GM06990 (cell line): Measurements from ENCODE around the gene G3BP1.

Experiments
- DNase-seq: peaks from one replicate; pipeline ENCODE4 v3.0.0-alpha.2; 2011; ENCODE audit not compliant: insufficient read length; ENCODE audit errors: extremely low read depth
- H3K27me3 ChIP-seq: replicated peaks from 2 replicates; pipeline ENCODE4 v1.6.0; 2011; ENCODE audit warnings: low read length; ENCODE audit not compliant: control insufficient read depth, insufficient read depth
- H3K36me3 ChIP-seq: 2 replicates; pipeline ENCODE4 v1.5.1; 2011; ENCODE audit warnings: low read length; ENCODE audit not compliant: control insufficient read depth, insufficient read depth
- H3K4me3 ChIP-seq: replicated peaks from 2 replicates; pipeline ENCODE4 v1.5.1; 2011; ENCODE audit warnings: low read depth, mild to moderate bottlenecking, control low read depth, low read length
- TF ChIP-seq, protein P1 (sequence below): IDR thresholded peaks from 2 replicates; pipeline ENCODE4 v1.5.1; 2011; ENCODE audit warnings: low read length, control low read depth, mild to moderate bottlenecking, inconsistent platforms; ENCODE audit not compliant: insufficient read depth, poor library complexity, severe bottlenecking

Gene G3BP1

DNA sequence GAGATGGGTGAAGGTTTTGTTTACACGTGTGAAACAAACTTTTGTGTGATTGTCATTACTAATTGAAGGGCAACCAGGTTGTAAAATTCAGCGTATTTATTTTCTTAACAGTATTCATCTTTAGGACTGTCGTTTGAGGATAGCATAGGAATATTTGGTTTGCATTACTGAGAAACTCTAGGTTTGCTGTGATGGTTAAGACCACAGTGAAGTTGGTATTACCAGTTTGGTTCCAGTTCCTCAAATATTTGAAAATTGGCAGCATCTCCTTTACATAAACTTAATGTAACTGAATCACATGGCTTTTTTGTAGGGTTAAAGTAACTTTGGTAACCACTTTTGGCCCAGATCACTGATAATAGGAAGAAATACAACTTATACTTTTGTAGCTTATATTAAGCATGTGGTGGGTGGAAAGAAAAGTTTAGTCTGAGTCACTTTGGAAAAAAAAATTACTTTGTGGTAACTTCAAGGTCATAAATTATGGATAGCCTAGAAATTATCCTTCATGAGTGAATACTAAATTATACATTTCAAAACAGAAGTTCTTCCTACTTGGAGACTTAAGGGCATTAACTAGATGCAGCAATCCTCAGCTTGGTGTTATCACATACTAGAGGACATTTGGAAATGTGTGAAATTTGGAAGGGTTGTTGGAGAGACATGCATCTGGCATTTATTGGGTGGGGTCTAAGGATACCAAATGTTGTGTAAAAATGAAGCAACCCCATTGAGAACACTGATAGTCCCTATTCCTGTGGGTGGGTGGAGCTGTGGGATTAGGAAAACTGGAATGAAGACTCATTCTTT is 33.9 kb downstream of the G3BP1 start:
- TF ChIP-seq, protein P1, sequence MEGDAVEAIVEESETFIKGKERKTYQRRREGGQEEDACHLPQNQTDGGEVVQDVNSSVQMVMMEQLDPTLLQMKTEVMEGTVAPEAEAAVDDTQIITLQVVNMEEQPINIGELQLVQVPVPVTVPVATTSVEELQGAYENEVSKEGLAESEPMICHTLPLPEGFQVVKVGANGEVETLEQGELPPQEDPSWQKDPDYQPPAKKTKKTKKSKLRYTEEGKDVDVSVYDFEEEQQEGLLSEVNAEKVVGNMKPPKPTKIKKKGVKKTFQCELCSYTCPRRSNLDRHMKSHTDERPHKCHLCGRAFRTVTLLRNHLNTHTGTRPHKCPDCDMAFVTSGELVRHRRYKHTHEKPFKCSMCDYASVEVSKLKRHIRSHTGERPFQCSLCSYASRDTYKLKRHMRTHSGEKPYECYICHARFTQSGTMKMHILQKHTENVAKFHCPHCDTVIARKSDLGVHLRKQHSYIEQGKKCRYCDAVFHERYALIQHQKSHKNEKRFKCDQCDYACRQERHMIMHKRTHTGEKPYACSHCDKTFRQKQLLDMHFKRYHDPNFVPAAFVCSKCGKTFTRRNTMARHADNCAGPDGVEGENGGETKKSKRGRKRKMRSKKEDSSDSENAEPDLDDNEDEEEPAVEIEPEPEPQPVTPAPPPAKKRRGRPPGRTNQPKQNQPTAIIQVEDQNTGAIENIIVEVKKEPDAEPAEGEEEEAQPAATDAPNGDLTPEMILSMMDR = no peak
- Histone ChIP-seq H3K36me3 (peaks cover 12% of the 10 kb centered on the region), H3K27me3 (no peaks in the 10 kb centered on the region), H3K4me3 (no peak overlapping the region)
- no peak for DNase-seq

DNA sequence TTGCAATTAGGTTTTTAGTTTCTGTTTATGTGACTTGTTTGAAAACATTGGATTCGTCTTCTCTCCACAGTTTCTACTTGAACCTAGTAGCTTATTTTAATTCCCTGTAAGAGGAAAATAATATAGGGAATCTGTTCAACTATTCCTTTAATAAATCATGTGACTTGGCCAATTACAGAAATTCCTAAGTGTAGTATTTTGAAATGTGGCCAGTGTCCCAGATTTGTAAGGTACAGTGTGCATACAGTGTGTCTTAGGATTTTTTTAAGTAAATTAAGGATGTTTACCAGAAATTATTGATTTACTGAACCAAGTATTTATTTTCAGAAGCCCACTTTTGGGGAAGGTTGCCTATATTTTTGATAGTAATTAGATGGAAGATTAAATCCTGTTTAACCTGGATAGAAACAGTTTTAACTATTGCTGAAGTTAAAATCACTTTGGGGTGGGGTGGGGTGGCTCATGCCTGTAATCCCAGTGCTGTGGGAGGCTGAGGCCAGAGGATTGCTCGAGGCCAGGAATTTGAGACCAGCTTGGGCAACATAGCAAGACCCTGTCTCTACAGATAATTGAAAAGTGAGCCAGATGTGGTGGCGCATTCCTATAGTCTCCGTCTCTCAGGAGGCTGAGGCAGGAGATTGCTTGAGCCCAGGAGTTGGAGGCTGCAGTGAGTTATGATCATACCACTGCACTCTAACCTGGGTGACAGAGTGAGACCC is 36.9 kb downstream of the G3BP1 start:
- TF ChIP-seq, protein P1 = no peak
- Histone ChIP-seq H3K36me3 (peaks cover 12% of the 10 kb centered on the region), H3K4me3 (no peak overlapping the region), H3K27me3 (no peaks in the 10 kb centered on the region)
- no peak for DNase-seq

DNA sequence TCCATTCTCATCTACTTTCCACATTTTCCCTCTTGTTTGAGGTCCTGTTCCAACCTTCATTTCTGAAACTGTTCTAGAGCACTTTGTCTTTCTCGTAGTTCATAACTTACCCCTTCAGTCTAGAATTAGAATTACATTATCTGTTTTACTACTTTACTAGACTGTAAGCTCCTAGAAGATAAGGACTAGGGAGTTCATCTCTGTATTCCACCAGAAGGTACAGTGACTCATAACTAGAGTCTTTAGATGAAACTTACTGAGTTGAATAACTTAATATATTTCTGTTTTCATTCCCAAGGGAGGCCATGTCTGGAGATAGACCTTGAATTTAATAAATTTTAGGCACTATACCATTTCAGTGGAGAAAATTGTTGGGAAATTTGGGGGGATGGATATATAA is 38.7 kb downstream of the G3BP1 start:
- no peak for DNase-seq
- H3K36me3 ChIP-seq = peaks cover 16% of the 10 kb centered on the region

DNA sequence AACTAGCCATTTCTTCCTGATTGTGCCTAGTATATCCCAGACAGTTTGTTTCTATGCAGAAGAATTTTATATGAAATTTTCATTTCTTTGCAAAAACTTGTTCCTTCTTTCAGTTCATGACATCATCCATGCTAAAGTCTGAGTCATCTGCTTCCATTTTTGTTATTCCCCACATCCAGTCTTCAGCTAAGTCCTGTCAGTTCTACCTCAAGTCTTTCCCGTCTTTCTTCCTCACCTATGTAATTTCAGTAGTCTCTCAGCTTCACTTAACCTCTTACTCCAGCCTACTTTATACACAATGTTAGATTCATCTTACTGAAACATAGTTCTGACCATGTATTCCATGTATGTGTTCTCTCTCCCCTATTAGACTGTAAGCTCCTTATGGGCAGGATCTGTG is 39.1 kb downstream of the G3BP1 start:
- TF ChIP-seq, protein P1 = no peak
- H3K4me3 ChIP-seq = no peak overlapping the region
- DNase-seq = no peak
- no peaks in the 10 kb centered on the region for H3K27me3 ChIP-seq
- H3K36me3 ChIP-seq = peaks cover 16% of the 10 kb centered on the region

More for the DNA sequence above, 38.7 kb downstream of the G3BP1 start:
- Histone ChIP-seq H3K4me3 (no peak overlapping the region), H3K27me3 (no peaks in the 10 kb centered on the region)
- TF ChIP-seq, protein P1 = no peak

DNA sequence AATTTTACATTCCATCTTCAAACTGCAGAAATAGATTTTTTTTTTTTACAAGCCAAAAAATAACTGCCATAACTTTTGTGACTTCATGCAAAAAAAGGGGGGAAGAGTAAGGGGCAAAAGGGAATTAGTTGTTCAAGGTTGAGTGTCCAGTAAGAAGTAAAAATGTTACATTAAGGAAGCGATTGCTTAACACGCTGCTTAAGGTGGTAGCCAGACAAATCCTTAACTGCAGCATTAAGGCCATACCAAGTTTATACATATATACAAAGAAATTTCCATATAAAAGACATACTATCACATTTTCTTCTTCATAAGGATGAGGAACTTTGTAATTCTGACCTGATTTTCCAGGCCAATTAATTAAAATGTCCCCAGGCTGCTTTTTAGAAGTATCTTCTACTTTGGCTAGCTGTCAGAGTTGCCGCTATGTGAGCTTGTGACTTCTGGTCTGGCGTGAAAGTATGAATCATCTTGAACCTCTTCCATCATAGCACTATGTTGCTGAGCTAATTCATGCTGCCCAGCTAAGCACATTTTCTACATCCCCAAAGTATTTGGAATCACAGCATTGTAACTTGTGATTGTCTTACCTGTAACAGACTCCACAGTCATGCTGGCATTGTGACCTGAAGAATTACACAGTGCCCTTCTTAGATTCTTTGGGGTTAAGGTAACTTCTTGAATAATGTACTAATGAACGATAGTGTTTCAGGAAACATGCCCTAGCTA is 40.0 kb downstream of the G3BP1 start:
- H3K4me3 ChIP-seq = no peak overlapping the region
- DNase-seq = no peak
- peaks cover 16% of the 10 kb centered on the region for H3K36me3 ChIP-seq
- H3K27me3 ChIP-seq = no peaks in the 10 kb centered on the region
- TF ChIP-seq, protein P1 = no peak
